ENCODE measurements around the gene TRIM62. TPM values are rescaled to one million over a fixed set of nuclear protein-coding genes. Genes with fewer than 3 reads are reported as not detected.

Gene TRIM62
- total RNA-seq, 4 donors from 2014 or later = 3.5 to 22.8 (median 17.9) TPM

DNA sequence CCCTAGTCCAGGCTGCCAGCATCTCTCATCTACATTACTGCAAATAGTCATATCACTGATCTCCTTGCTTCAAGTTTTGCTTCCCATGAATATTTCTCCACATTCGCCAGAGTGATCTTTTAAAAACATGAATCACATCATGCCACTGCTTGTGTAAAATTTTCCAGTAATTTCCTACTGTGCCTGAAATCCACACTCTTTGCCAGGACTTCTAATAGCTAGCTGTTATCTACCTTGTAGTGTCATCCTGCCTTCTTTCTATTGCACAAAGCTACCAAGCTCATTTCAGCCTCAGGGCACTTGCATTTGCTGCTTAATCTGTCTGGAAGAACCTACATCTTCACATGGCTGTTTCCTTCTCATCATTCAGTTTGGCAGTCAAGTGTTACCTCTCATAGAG, 40.5 kb upstream of the TRIM62 start:
- Histone ChIP-seq H3K4me1 (no peaks in the 10 kb centered on the region), H3K27ac (no peak overlapping the region), H3K27me3 (no peaks in the 10 kb centered on the region), H3K9me3 (no peaks in the 10 kb centered on the region), H3K4me3 (no peak overlapping the region), H3K36me3 (no peaks in the 10 kb centered on the region)
- TF ChIP-seq, protein P1, sequence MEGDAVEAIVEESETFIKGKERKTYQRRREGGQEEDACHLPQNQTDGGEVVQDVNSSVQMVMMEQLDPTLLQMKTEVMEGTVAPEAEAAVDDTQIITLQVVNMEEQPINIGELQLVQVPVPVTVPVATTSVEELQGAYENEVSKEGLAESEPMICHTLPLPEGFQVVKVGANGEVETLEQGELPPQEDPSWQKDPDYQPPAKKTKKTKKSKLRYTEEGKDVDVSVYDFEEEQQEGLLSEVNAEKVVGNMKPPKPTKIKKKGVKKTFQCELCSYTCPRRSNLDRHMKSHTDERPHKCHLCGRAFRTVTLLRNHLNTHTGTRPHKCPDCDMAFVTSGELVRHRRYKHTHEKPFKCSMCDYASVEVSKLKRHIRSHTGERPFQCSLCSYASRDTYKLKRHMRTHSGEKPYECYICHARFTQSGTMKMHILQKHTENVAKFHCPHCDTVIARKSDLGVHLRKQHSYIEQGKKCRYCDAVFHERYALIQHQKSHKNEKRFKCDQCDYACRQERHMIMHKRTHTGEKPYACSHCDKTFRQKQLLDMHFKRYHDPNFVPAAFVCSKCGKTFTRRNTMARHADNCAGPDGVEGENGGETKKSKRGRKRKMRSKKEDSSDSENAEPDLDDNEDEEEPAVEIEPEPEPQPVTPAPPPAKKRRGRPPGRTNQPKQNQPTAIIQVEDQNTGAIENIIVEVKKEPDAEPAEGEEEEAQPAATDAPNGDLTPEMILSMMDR (IDR thresholded peaks at IDR 0.05) = no peak
- TF ChIP-seq POLR2A (IDR thresholded peaks at IDR 0.05) = no peak
- DNase-seq = no peak

DNA sequence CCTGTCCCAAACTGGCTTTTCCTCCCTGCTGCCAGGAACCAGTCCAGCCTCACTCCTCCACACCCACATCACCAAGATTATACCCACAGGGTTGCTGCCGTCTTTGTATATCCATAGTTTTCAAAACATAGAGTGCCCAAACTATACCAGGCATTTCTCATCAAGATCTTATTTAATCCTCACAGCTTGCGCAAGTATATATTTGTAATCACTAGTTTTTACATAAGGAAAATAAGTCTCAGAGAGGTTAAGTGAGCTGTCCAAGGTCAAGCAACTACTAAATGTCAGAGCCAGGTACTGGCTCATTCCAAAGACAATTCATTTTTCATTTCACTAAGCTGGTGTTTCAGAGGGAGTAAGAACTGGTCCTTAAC, 39.5 kb upstream of the TRIM62 start:
- Histone ChIP-seq H3K27me3 (no peaks in the 10 kb centered on the region), H3K9me3 (no peaks in the 10 kb centered on the region), H3K36me3 (no peaks in the 10 kb centered on the region), H3K4me3 (no peak overlapping the region), H3K4me1 (no peaks in the 10 kb centered on the region), H3K27ac (no peak overlapping the region)
- no peak for DNase-seq
- TF ChIP-seq, protein P1 (IDR thresholded peaks at IDR 0.05) = no peak

DNA sequence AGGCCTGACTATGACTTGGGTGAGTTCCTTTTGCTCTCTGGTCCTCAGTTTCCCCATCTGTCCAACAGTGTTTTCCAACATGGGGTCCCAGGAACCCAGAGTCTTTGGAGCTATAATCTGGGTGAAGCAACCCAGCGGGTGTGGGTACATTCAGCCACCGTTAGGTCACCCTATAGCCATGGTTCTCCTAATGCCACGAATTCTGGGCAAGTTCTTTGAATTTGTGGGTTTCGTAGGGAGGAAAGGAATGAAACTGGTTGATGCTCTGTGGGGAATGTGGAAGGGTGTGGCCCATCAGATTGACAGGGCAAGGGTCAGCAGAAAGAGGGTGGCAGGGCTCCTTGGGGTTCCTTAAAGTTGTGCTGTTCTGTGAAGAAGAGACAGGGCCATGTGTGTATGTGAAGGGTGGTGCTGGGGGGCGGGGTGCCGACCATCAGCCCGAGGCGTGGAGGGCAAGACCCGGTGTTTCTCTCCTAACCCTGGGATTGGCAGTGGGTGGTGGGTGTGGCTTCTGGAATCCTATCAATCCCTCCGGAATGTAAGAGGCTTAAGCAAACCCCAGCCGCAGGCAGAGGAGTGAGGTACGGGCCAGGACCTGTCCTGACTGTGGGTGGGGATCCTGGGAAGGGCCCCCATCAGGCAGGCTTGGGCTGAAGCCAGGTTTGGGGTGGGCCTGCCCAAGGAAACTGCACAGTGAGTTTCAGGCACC, 39.0 kb upstream of the TRIM62 start:
- DNase-seq = no peak
- TF ChIP-seq, protein P1 (IDR thresholded peaks at IDR 0.05) = no peak
- no peak for TF ChIP-seq POLR2A (IDR thresholded peaks at IDR 0.05)
- no peak overlapping the region for H3K4me3 ChIP-seq
- no peak overlapping the region for H3K27ac ChIP-seq
- no peaks in the 10 kb centered on the region for H3K4me1 ChIP-seq
- no peaks in the 10 kb centered on the region for H3K9me3 ChIP-seq
- H3K36me3 ChIP-seq = no peaks in the 10 kb centered on the region
- no peaks in the 10 kb centered on the region for H3K27me3 ChIP-seq

DNA sequence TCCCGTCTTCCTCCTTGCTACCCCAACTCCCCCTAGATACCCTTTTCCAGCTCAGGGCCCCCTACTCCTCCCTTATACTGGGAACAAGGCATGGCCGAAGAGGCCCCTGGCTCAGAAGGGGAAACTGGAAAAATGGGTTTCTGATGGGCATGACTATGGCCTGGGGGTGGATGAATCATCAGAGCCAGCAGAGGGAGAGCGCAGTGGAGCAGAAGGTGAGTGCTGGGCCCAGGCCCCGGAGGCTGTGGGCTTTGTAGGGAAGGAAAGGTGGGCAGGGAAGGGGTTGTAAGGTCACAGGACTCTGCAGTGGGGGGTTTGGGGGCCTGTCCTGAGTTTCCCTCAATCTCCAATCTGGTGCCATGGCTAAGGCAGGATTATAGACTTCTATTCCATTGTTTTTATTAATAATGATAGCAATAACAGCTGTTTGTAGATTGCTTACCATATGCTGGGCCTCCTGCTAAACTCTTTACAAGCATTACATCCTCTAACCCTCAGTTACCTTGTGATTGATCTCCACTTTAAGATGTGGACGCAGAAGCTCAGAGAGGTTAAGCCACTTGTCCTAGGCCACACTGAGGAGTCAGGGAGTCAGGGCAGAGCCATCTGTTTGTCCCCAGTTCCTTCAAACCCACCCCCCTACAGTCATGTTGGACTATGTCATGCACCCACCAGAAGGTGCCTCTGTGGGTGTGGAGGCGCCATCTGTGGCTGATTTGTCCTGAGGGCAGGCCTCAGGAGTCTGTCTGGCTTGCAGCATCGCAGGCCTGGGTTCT, 38.2 kb upstream of the TRIM62 start:
- Histone ChIP-seq H3K4me1 (no peaks in the 10 kb centered on the region), H3K9me3 (no peaks in the 10 kb centered on the region), H3K36me3 (no peaks in the 10 kb centered on the region), H3K27me3 (no peaks in the 10 kb centered on the region), H3K4me3 (no peak overlapping the region), H3K27ac (no peak overlapping the region)
- TF ChIP-seq POLR2A (IDR thresholded peaks at IDR 0.05) = no peak
- TF ChIP-seq, protein P1 (IDR thresholded peaks at IDR 0.05) = no peak
- no peak for DNase-seq

DNA sequence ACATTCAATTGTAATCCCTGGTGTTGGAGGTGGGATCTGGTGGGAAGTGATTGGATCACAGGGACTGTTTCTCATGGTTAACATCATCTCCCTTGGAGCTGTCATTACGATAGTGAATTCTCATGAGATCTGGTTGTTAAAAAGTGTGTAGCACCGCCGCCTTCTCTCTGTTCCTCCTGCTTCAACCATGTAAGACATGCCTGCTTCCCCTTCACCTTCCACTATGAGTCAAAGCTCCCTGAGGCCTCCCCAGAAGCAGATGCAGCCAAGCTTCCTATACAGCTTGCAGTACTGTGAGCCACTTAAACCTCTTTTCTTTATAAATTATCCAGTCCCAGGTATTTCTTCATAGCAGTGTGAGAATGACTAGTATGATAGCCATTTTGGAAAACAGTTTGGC, 30.1 kb upstream of the TRIM62 start:
- no peak overlapping the region for H3K27ac ChIP-seq
- no peaks in the 10 kb centered on the region for H3K4me1 ChIP-seq
- no peaks in the 10 kb centered on the region for H3K27me3 ChIP-seq
- H3K9me3 ChIP-seq = no peaks in the 10 kb centered on the region
- no peaks in the 10 kb centered on the region for H3K36me3 ChIP-seq
- no peak overlapping the region for H3K4me3 ChIP-seq
- no peak for TF ChIP-seq POLR2A (IDR thresholded peaks at IDR 0.05)
- TF ChIP-seq, protein P1 (IDR thresholded peaks at IDR 0.05) = no peak
- DNase-seq = no peak

Measured in Peyer's patch (tissue), 4 donors.